HG02610 (cell line): Measurements from ENCODE around the gene INTS3.
A peak's percentile ranks its signal among the peaks of the same experiment; 100 is the strongest.

Source experiments
- ATAC-seq: cut with Tn5 transposase; IDR thresholded peaks from one replicate; pipeline ENCODE4 v1.9.1; 2021; ENCODE audit warnings: mild to moderate bottlenecking, moderate library complexity; ENCODE audit not compliant: unreplicated experiment

Gene INTS3

GRCh38 chr1:153727463-153728304 lies at the start of gene INTS3:
Gene INTS3 (plus strand): TSS chr1:153728050. CDS start chr1:153728635, 585 bp downstream.
- peak; percentile 94 for ATAC-seq

GRCh38 chr1:153678519-153679336 lies 49.1 kb upstream of the INTS3 start, which contains the start of gene NPR1:
Gene NPR1 (plus strand): TSS chr1:153678688. CDS start chr1:153679109, 421 bp downstream.
- no peak for ATAC-seq

- ATAC-seq = no peak
Observed at GRCh38 chr1:153679337-153680119, 48.3 kb upstream of the INTS3 start.

- no peak for ATAC-seq
Observed at GRCh38 chr1:153680120-153680403, 47.8 kb upstream of the INTS3 start.

DNA sequence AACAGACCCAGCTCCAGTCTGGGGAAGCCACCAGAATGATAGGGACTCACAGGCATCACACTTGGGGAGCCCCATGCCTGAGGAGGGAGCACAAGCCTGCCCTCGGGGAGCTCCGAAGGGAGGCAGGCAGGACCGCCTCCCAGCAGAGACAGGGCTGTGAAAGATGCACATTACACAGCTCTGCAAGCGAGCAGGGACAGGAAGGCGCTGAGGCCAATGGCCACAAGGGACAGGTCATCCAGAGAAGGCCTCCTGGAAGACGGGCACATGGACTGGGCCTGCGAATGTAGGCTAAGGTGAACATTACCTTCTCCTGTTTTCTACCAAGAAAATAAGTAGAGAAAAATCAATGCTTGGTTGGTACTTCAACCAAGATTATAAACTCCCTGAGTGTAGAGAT lies 45.1 kb upstream of the INTS3 start:
- no peak for ATAC-seq

DNA sequence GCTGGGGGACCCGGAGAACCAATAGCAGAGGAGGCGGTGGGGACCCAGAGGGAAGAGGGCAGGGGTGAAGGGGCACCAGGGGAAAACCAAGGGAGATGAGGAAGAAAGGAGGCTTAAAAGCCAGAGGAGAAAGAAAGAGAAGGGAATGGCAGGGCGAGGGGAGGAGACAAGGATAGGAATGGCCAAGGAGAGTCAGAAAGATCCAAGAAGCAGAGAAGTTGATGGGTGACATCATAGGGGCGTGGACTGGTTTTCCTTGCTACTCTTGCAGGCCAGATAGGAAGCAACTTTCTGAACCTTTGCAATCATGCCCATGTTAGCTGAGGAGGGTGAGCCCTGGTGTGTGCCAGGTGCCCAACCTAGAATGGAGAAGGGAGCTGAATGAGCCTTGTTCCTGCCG lies 44.0 kb upstream of the INTS3 start:
- ATAC-seq = no peak

GRCh38 chr1:153684892-153685291 lies 43.0 kb upstream of the INTS3 start:
- ATAC-seq = no peak

- no peak for ATAC-seq
Observed at GRCh38 chr1:153685544-153686340, 42.1 kb upstream of the INTS3 start.

- no peak for ATAC-seq
Observed at GRCh38 chr1:153687346-153688125, 40.3 kb upstream of the INTS3 start.

DNA sequence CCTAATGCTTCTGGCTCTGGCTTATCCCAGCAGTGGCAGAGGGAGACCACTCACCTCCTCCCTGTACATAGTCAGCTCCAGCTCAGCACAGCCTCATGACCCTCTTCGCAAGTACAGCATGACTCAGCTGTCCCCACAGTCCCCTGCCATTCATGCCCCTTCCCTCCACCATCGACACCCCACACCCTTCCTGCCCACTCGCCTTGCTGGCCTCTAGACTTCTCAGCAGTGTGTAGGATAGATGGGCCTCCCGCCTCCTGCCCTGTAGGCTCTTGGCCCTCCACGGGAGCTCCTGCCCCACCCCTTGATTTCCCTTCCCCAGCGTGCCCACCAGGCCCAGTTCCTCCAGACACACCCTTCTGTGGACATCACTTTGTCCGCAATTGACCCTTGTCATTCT lies 39.6 kb upstream of the INTS3 start:
- ATAC-seq = no peak

DNA sequence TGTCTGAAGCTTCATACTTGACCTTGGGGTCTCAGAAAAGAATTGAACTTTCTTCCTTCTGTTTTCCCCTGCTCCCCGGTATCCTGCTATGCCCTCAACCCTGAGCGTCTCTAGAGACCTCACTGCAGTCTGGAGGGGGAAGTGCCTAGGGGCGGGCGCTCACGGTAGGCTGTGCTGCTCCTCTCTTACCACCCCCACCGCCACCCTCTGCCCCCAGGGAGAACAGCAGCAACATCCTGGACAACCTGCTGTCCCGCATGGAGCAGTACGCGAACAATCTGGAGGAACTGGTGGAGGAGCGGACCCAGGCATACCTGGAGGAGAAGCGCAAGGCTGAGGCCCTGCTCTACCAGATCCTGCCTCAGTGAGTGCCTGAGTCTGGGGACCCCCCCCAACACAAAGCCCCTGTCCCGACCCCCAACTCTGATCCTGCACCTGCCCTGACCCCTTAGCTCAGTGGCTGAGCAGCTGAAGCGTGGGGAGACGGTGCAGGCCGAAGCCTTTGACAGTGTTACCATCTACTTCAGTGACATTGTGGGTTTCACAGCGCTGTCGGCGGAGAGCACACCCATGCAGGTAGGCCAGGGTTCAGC lies 39.0 kb upstream of the INTS3 start:
- no peak for ATAC-seq

- no peak for ATAC-seq
Observed at GRCh38 chr1:153693466-153693865, 34.4 kb upstream of the INTS3 start.

DNA sequence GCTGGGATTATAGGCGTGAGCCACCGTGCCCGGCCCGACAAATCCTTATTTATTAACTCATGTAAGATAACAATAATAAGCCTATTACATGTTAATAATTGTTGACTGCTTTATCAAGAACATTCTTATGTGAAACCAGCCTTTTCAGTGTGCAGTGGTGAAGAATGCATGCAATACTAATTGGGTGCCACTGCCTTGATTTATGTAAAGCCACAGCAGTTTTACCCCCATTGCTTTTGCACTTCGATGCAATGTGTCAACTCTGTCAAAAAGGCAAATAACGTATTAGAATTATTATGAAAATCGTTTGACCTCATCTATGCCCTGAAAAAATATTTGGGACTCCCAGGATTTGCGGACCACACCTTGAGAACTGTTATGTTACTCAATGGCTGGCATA lies 31.1 kb upstream of the INTS3 start:
- ATAC-seq = no peak

DNA sequence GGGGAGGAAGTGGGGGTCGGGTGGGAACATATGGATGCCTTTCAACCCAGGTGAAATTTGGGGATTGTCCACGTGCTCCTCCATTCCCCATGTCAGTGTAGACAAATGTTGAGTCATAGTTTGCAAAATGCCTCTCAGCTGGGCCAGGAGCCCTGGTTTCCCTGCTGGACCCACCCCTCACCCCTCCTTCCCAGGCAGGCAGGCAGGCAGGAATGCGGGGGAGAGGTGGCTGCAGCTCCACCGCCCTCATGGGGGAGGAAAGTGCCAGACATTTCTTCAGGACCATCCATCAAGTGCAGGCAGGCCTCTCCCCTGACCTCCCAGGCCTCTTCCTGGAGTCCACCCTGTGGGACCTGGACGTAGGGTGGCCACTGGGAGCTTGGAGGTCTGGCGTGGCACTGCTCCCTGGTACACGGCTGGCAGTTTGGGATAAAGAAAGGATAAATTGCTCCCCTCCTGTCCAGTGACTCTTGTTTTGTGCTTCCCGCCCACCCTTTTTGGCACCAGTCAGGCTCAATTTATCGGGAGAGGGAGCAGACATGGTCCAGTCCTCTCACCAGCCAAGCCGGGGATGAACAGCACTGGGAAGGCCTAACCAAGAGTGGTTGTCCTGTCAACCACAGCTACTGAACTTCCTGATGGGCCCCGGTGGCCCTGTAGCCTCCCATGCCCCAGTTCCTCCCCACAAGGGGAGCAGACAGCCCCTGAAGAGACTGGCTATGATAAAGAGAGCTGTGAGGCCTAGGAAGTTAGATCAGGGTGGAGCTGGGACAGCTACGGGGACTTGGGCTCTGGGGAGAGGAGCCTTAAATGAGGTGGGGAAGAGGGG lies 30.4 kb upstream of the INTS3 start:
- no peak for ATAC-seq

DNA sequence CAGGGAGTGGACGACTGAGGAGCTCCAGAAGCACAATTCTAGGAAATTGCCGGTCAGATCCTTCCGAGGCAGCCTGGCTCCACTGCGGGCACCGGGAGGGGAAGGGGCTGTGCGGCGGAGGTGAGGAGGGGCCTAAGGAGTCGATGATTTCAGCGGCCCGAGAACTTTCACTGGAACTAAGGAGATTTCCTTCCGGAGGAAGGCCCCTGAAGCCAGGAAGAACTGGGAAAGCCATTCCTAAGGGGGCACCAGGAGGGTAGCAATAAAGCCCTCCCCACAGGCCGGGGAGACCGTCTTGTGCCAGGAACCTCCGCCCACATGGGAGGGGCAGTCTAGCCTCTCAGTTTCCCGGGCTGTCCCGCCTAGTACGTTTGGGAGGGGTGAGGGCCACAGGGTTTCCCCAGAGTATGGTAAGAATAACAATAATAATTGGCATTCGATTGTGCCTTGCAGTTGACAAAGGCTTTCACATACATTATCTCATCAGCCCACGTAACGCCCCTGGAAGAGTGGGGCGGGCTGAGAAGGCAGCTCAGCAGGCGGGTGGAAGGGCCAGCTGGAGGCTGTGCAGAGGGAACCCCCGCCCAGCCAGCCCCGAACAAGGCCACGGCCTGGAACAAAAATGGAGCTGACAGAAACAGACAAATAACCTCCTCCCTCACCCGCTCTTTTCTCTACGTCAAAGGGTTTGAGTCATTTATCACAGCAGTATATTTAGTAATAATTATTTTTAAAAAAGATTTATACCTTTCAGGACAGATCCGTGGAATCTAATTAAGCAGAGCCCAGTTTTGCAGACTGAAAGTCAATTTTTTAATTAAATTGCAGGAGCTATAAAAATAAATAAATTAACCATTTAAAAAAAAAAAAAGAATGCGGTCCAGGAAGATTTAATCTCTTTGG lies 29.6 kb upstream of the INTS3 start:
- ATAC-seq = no peak

DNA sequence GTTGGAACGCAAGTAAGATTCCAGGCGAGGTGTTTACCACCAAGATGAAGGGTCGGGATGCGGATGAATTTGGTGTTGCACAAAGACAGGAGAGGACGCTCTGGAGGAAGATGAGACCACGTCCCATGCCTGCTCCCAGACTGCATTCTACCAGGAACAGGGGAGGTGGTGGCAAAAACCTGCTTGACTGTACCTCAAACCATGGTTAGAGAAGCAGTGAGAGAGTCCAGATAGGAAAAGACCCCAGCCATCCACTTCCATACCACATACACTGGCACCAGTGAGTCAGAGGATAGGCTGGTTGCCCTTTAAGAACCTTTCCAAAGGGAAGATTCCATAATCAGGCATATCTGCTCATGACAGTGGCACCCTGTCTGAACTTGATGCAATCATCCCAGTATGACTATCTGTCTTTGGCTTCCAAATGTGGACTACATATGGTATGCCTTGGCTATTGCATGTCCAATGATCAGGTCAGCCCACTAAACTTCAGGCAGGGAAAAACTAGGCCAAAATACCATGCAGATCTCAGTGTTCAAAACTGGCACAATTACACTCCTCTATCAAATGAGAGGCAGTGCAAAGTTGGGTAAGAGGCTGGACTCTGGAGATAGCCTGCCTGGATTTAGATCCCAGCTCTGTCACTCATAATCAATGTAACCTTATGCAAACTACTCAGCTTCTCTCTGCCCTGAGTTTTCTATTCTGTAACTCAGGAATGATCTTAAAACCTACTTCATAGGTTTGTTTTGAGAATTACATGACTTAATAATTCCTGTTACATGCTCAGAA lies 28.7 kb upstream of the INTS3 start:
- ATAC-seq = no peak

- ATAC-seq = no peak
Observed at GRCh38 chr1:153699768-153700167, 28.1 kb upstream of the INTS3 start.
